ENCODE data around the gene NKD2. TPM values are rescaled to one million over a fixed set of nuclear protein-coding genes. Genes with fewer than 3 reads are reported as not detected.

The NKD2 gene
- total RNA-seq, 1 donor from 2014 or later, result not detected

GRCh38 chr5:1068895-1069719 lies 60.5 kb downstream of the NKD2 start:
- Mint-ChIP-seq H3K4me3 (ENCODE audit: unreplicated experiment) (no peak overlapping the region), H3K4me1 (ENCODE audit: unreplicated experiment) (no peaks in the 10 kb centered on the region), H3K27me3 (ENCODE audit: unreplicated experiment) (no peaks in the 10 kb centered on the region), H3K27ac (ENCODE audit: unreplicated experiment) (no peak overlapping the region), H3K9me3 (ENCODE audit: unreplicated experiment) (no peaks in the 10 kb centered on the region), H3K36me3 (ENCODE audit: unreplicated experiment) (no peaks in the 10 kb centered on the region)
- DNase-seq (ENCODE audit: extremely low spot score, unreplicated experiment), result no peak
- TF ChIP-seq, protein P1, sequence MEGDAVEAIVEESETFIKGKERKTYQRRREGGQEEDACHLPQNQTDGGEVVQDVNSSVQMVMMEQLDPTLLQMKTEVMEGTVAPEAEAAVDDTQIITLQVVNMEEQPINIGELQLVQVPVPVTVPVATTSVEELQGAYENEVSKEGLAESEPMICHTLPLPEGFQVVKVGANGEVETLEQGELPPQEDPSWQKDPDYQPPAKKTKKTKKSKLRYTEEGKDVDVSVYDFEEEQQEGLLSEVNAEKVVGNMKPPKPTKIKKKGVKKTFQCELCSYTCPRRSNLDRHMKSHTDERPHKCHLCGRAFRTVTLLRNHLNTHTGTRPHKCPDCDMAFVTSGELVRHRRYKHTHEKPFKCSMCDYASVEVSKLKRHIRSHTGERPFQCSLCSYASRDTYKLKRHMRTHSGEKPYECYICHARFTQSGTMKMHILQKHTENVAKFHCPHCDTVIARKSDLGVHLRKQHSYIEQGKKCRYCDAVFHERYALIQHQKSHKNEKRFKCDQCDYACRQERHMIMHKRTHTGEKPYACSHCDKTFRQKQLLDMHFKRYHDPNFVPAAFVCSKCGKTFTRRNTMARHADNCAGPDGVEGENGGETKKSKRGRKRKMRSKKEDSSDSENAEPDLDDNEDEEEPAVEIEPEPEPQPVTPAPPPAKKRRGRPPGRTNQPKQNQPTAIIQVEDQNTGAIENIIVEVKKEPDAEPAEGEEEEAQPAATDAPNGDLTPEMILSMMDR (IDR thresholded peaks at IDR 0.05), result no peak

- Mint-ChIP-seq H3K36me3 (ENCODE audit: unreplicated experiment) (no peaks in the 10 kb centered on the region), H3K27ac (ENCODE audit: unreplicated experiment) (no peak overlapping the region), H3K4me1 (ENCODE audit: unreplicated experiment) (no peaks in the 10 kb centered on the region), H3K9me3 (ENCODE audit: unreplicated experiment) (no peaks in the 10 kb centered on the region), H3K27me3 (ENCODE audit: unreplicated experiment) (no peaks in the 10 kb centered on the region), H3K4me3 (ENCODE audit: unreplicated experiment) (no peak overlapping the region)
- no peak for DNase-seq (ENCODE audit: extremely low spot score, unreplicated experiment)
- TF ChIP-seq, protein P1 (IDR thresholded peaks at IDR 0.05), result no peak
These were observed 61.1 kb downstream of the NKD2 start for GRCh38 chr5:1069720-1070088.

- H3K27me3 Mint-ChIP-seq (ENCODE audit: unreplicated experiment), result no peaks in the 10 kb centered on the region
- H3K4me3 Mint-ChIP-seq (ENCODE audit: unreplicated experiment), result no peak overlapping the region
- H3K4me1 Mint-ChIP-seq (ENCODE audit: unreplicated experiment), result no peaks in the 10 kb centered on the region
- H3K27ac Mint-ChIP-seq (ENCODE audit: unreplicated experiment), result no peak overlapping the region
- no peaks in the 10 kb centered on the region for H3K9me3 Mint-ChIP-seq (ENCODE audit: unreplicated experiment)
- DNase-seq (ENCODE audit: extremely low spot score, unreplicated experiment), result no peak
- H3K36me3 Mint-ChIP-seq (ENCODE audit: unreplicated experiment), result no peaks in the 10 kb centered on the region
- TF ChIP-seq, protein P1 (IDR thresholded peaks at IDR 0.05), result no peak
These were observed 64.9 kb downstream of the NKD2 start for GRCh38 chr5:1073239-1074102.

DNA sequence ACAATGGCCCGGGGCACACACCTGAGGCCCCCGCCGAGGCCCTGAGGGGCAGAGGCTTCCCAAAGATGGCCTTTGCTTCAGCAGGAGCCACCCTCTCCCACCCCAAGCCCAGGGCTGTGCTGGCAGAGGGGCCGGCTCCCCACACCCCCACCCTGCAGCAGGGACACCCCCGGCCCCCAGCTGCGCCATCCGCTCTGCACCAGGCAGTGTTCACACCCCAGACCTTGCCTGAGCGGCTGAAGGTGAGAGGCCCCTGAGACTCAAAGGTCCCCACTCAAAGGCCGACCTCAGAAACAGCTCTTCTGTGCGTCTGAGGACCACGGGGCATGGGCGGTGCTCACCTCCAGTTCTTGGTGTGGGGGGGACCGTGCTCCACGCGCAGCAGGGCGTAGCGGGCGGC lies 65.6 kb downstream of the NKD2 start:
- TF ChIP-seq, protein P1 (IDR thresholded peaks at IDR 0.05), result no peak
- Mint-ChIP-seq H3K9me3 (ENCODE audit: unreplicated experiment) (no peaks in the 10 kb centered on the region), H3K4me1 (ENCODE audit: unreplicated experiment) (no peaks in the 10 kb centered on the region), H3K4me3 (ENCODE audit: unreplicated experiment) (no peak overlapping the region), H3K27ac (ENCODE audit: unreplicated experiment) (no peak overlapping the region), H3K36me3 (ENCODE audit: unreplicated experiment) (no peaks in the 10 kb centered on the region), H3K27me3 (ENCODE audit: unreplicated experiment) (no peaks in the 10 kb centered on the region)
- DNase-seq (ENCODE audit: extremely low spot score, unreplicated experiment), result no peak

Data from osteocyte (in vitro differentiated cells).